GM23248 (cell line): ENCODE measurements around the gene MYCN.

Experiments used
- EZH2 ChIP-seq: fragments of 200-600 bp; sonication (generic); IDR thresholded peaks from 2 replicates; pipeline ENCODE4 v1.6.1; 2018; ENCODE audit warnings: antibody characterized with exemption, mild to moderate bottlenecking; ENCODE audit not compliant: insufficient read depth, poor library complexity, severe bottlenecking
- EZH2phosphoT487 ChIP-seq: fragments of 200-600 bp; sonication (generic); IDR thresholded peaks from 2 replicates; pipeline ENCODE4 v1.6.1; 2018; ENCODE audit warnings: antibody characterized with exemption, moderate library complexity, mild to moderate bottlenecking, low read depth; ENCODE audit not compliant: insufficient read depth

- TF ChIP-seq EZH2phosphoT487 (no peak), EZH2 (no peak)
Measured at GRCh38 chr2:15957881-15958713, 17.7 kb downstream of the MYCN start.
